H1 (cell line): Measurements from ENCODE around the gene SIK3. TPM values are rescaled to one million over a fixed set of nuclear protein-coding genes. Genes with fewer than 3 reads are reported as not detected.

ENCODE experiments used
- CTCF ChIA-PET: fragments of 300-600 bp; sonication (Branson Sonifier 250); formaldehyde crosslinking; loops from one replicate; lab custom pipeline; 2021; ENCODE audit not compliant: partially characterized antibody; lab: Charles Lee
- POLR2A ChIA-PET: fragments of 300-600 bp; sonication (Branson Sonifier 250); formaldehyde crosslinking; loops from one replicate; lab custom pipeline; 2021; ENCODE audit warnings: inconsistent platforms; ENCODE audit not compliant: partially characterized antibody; lab: Charles Lee
- DNase-seq, 2 experiments: peaks; one replicate each; pipeline versions ENCODE4 v3.0.0 to v3.0.0-alpha.2; 2010 to 2022; ENCODE audit warnings: low spot score in 2 of 2, low read depth in 1 of 2, mixed read lengths in 1 of 2
- FAIRE-seq: peaks from 2 replicates; lab custom pipeline; 2011; peaks lifted over from hg19 to GRCh38; lab: Jason Lieb, UNC
- H2AFZ ChIP-seq: 2 replicates; pipeline ENCODE4 v1.8.1; 2012; ENCODE audit warnings: low read length, inconsistent platforms
- H2AK5ac ChIP-seq: 2 replicates; pipeline ENCODE4 v1.6.1; 2013; ENCODE audit warnings: low read depth, low read length
- H2BK120ac ChIP-seq: replicated peaks from 2 replicates; pipeline ENCODE3; 2013; ENCODE audit warnings: low read depth, low read length, inconsistent platforms
- H2BK12ac ChIP-seq: 2 replicates; pipeline ENCODE4 v1.6.1; 2013; ENCODE audit warnings: low read depth, low read length
- H2BK15ac ChIP-seq: 2 replicates; pipeline ENCODE4 v1.6.1; 2013; ENCODE audit warnings: low read length
- H2BK20ac ChIP-seq: 2 replicates; pipeline ENCODE4 v1.6.1; 2013; ENCODE audit warnings: low read length
- H2BK5ac ChIP-seq: 2 replicates; pipeline ENCODE4 v1.6.1; 2013; ENCODE audit warnings: low read depth, low read length
- H3K14ac ChIP-seq: 2 replicates; pipeline ENCODE4 v1.6.1; 2013; ENCODE audit warnings: inconsistent platforms; ENCODE audit not compliant: insufficient read length
- H3K18ac ChIP-seq: 2 replicates; pipeline ENCODE4 v1.6.1; 2013; ENCODE audit warnings: low read length; ENCODE audit errors: extremely low read depth
- H3K23ac ChIP-seq: 2 replicates; pipeline ENCODE4 v1.6.1; 2013; ENCODE audit warnings: inconsistent platforms; ENCODE audit not compliant: insufficient read length
- H3K23me2 ChIP-seq: 2 replicates; pipeline ENCODE4 v1.6.1; 2013; ENCODE audit warnings: low read depth, low read length
- H3K27ac ChIP-seq: 2 replicates; pipeline ENCODE4 v1.6.1; 2011; ENCODE audit warnings: low read depth, low read length, inconsistent platforms
- H3K27me3 ChIP-seq, 4 experiments: replicated peaks in 1 of 4; 1 replicate in 1 of 4; 2 replicates in 3 of 4; pipeline versions ENCODE4 v1.6.1 to v1.8.1; 2011 to 2013; ENCODE audit warnings: low read length in 3 of 4, mild to moderate bottlenecking in 3 of 4, inconsistent platforms in 2 of 4, mixed read lengths in 2 of 4, moderate library complexity in 1 of 4; ENCODE audit not compliant: control insufficient read depth in 3 of 4, insufficient read depth in 3 of 4; ENCODE audit errors: extremely low read depth in 1 of 4
- H3K36me3 ChIP-seq, 4 experiments: 2 replicates each; pipeline versions ENCODE4 v1.6.1 to v1.8.1; 2011 to 2013; ENCODE audit warnings: mild to moderate bottlenecking in 4 of 4, low read length in 3 of 4, moderate library complexity in 2 of 4, control low read depth in 1 of 4, inconsistent platforms in 1 of 4; ENCODE audit not compliant: insufficient read depth in 4 of 4, control insufficient read depth in 2 of 4
- H3K4ac ChIP-seq: replicated peaks from 2 replicates; pipeline ENCODE3; 2013; ENCODE audit warnings: low read length, low read depth, mixed read lengths, inconsistent platforms; ENCODE audit not compliant: insufficient read length
- H3K4me1 ChIP-seq, 4 experiments: replicated peaks in 1 of 4; 1 replicate in 1 of 4; 2 replicates in 3 of 4; pipeline versions ENCODE4 v1.6.1 to v1.8.1; 2011 to 2013; ENCODE audit warnings: low read length in 3 of 4, inconsistent platforms in 2 of 4, mixed read lengths in 1 of 4; ENCODE audit not compliant: insufficient read depth in 4 of 4, control insufficient read depth in 3 of 4
- H3K4me2 ChIP-seq, 2 experiments: 2 replicates each; pipeline versions ENCODE4 v1.6.1 to v1.8.1; 2011 to 2013; ENCODE audit warnings: low read depth in 2 of 2, low read length in 2 of 2, control low read depth in 1 of 2, inconsistent platforms in 1 of 2, mild to moderate bottlenecking in 1 of 2; ENCODE audit not compliant: insufficient read depth in 1 of 2
- H3K4me3 ChIP-seq, 4 experiments: fragments of 200-600, 300-600 bp in 1 of 4; sonication (generic), shearing (Covaris generic), sonication (Bioruptor Twin) in 1 of 4; 2 replicates each; pipeline versions ENCODE4 v1.5.1 to v1.8.1; 2011 to 2016; ENCODE audit warnings: low read length in 4 of 4, low read depth in 3 of 4, control low read depth in 2 of 4, inconsistent platforms in 2 of 4, mild to moderate bottlenecking in 2 of 4, mixed read lengths in 1 of 4, moderate library complexity in 1 of 4; ENCODE audit not compliant: insufficient read depth in 2 of 4; ENCODE audit errors: extremely low read depth in 1 of 4
- H3K56ac ChIP-seq: replicated peaks from 2 replicates; pipeline ENCODE3; 2013; ENCODE audit warnings: low read depth, mild to moderate bottlenecking, mixed read lengths, low read length, inconsistent platforms; ENCODE audit not compliant: insufficient read length
- H3K79me1 ChIP-seq: 2 replicates; pipeline ENCODE4 v1.6.1; 2013; ENCODE audit warnings: low read depth, low read length, control low read depth
- H3K79me2 ChIP-seq, 2 experiments: 2 replicates each; pipeline versions ENCODE4 v1.6.1 to v1.8.1; 2012 to 2013; ENCODE audit warnings: low read length in 2 of 2, mild to moderate bottlenecking in 2 of 2, inconsistent platforms in 1 of 2; ENCODE audit not compliant: insufficient read depth in 2 of 2, control insufficient read depth in 1 of 2
- H3K9ac ChIP-seq, 4 experiments: replicated peaks in 1 of 4; 1 replicate in 1 of 4; 2 replicates in 3 of 4; pipeline versions ENCODE4 v1.6.1 to v1.8.1; 2011 to 2013; ENCODE audit warnings: low read depth in 3 of 4, low read length in 3 of 4, control low read depth in 2 of 4, mild to moderate bottlenecking in 2 of 4, moderate library complexity in 2 of 4, inconsistent platforms in 1 of 4; ENCODE audit errors: extremely low read depth in 1 of 4
- H3K9me3 ChIP-seq, 2 experiments: 2 replicates each; pipeline versions ENCODE4 v1.6.1 to v1.8.1; 2012 to 2013; ENCODE audit warnings: mild to moderate bottlenecking in 2 of 2, moderate library complexity in 2 of 2, control low read depth in 1 of 2, inconsistent platforms in 1 of 2, low read depth in 1 of 2, low read length in 1 of 2, mixed read lengths in 1 of 2; ENCODE audit not compliant: insufficient read depth in 2 of 2
- H4K20me1 ChIP-seq, 2 experiments: replicated peaks in 1 of 2; 2 replicates each; pipeline versions ENCODE3 to v1.8.1; 2011 to 2013; ENCODE audit warnings: inconsistent platforms in 2 of 2, low read length in 2 of 2, mild to moderate bottlenecking in 1 of 2; ENCODE audit not compliant: insufficient read depth in 2 of 2, control insufficient read depth in 1 of 2
- H4K5ac ChIP-seq: 2 replicates; pipeline ENCODE4 v1.6.1; 2013; ENCODE audit warnings: low read length, low read depth, mixed read lengths, inconsistent platforms; ENCODE audit not compliant: insufficient read length
- H4K8ac ChIP-seq: 2 replicates; pipeline ENCODE4 v1.8.0; 2013; ENCODE audit warnings: mild to moderate bottlenecking, moderate library complexity, low read length, inconsistent platforms; ENCODE audit not compliant: insufficient read depth; ENCODE audit errors: extremely low read depth
- H4K91ac ChIP-seq: replicated peaks from 2 replicates; pipeline ENCODE3; 2013; ENCODE audit warnings: low read length, mixed read lengths, inconsistent platforms; ENCODE audit not compliant: insufficient read length
- KDM4A ChIP-seq: IDR thresholded peaks from one replicate; pipeline ENCODE4 v1.7.1; 2012; ENCODE audit warnings: low read depth, mild to moderate bottlenecking, moderate library complexity, low read length, inconsistent platforms; ENCODE audit not compliant: severe bottlenecking
- RXRA ChIP-seq: IDR thresholded peaks from 2 replicates; pipeline ENCODE4 v1.6.1; 2011; ENCODE audit warnings: low read depth, mild to moderate bottlenecking, low read length, moderate library complexity; ENCODE audit not compliant: insufficient read depth
- WGBS, 2 experiments: shearing (Covaris generic) in 1 of 2; methylation state at CpG; one replicate each; pipeline versions ENCODE4 v1.1.6 to v1.1.7; 2013 to 2015; ENCODE audit warnings: low lambda C conversion rate in 2 of 2, mixed read lengths in 2 of 2, inconsistent platforms in 1 of 2, low coverage in 1 of 2, missing lambda C conversion rate in 1 of 2; ENCODE audit not compliant: insufficient replicate concordance in 2 of 2, insufficient coverage in 1 of 2, insufficient read length in 1 of 2; ENCODE audit errors: extremely low coverage in 1 of 2, missing lambda C conversion rate in 1 of 2; 5-methylcytosine and 5-hydroxymethylcytosine counted together
- polyA plus RNA-seq, 7 experiments: library from polyadenylated mRNA; depleted of rRNA in 3 of 7; stranded (reverse) in 5 of 7; unstranded in 2 of 7; fragments of >200 nt in 5 of 7; fragments of 200-250 nt in 2 of 7; gene quantifications; 1 replicate in 5 of 7; 2 replicates in 1 of 7; 4 replicates in 1 of 7; pipeline versions ENCODE4 v1.2.1 to v1.2.3, GENCODE V29; 2011 to 2013; ENCODE audit warnings: missing spikeins in 2 of 7, mixed read lengths in 2 of 7
- total RNA-seq: library from RNA; stranded (reverse); fragmentation: NEBNext Ultra II Directional; extraction: Animal tissue kit (Norgen Biotek cat#: 25700); gene quantifications from 2 replicates; pipeline ENCODE4 v1.2.1, GENCODE V29; 2021

SIK3 gene
- total and polyA plus RNA-seq, 2 of the 8 experiments (the other 6 are each of a cell fraction or from before 2014, with no cell fraction given): 19.9 to 32.1 TPM

DNA sequence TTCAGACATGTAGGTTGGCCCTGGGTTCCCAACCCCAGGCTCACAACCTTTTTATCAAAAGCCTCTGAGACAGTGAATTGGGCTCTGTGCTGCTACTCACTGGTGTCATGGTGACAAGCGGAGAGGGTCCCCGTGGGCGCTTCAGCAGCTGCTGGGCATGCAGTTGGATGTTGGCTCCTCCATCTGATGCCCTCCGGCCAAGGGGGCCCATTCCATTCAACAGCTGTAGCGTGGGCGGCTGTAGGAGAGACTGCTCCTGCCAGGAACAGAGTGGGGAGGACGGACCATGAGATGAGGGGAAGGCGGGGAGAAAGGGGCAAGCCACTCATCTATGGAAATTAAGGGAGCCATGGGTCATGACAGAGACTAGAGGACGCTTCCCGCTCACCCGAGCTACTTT is 224.8 kb downstream of the SIK3 start:
- H3K9me3 ChIP-seq: no peaks in the 10 kb centered on the region
- peaks cover 0 to 43% (median 30%) of the 10 kb centered on the region in 4 experiments; a peak in 7 of 8 replicates for H3K36me3 ChIP-seq
- TF ChIP-seq RXRA (no peak), KDM4A (no peak)
- no peak overlapping the region for H2AFZ ChIP-seq
- no peaks in the 10 kb centered on the region for H3K23me2 ChIP-seq
- DNase-seq (no peak), FAIRE-seq (no peak)
- H3K79me1 ChIP-seq: no peaks in the 10 kb centered on the region
- ChIA-PET CTCF (interaction anchor here (1.1 to 1.5 kb wide), 3 partner anchors 19 to 308 kb away, joined by 3 to 6 read pairs (median 5); no protein-coding TSS in a partner anchor), POLR2A (interaction anchor here (1.2 kb wide), 2 partner anchors 12 to 348 kb away, joined by 3 to 5 read pairs; no protein-coding TSS in a partner anchor)
- H2BK20ac ChIP-seq: no peak overlapping the region
- H4K91ac ChIP-seq: no peak overlapping the region
- H2BK12ac ChIP-seq: no peak overlapping the region
- no peaks in the 10 kb centered on the region for H3K79me2 ChIP-seq
- WGBS, 2 experiments: 90% methylated on average over 11 of the region's 11 CpGs; no CpG with 5 or more reads in 1 of the 2 experiments
- H3K4me3 ChIP-seq: no peak overlapping the region
- no peak overlapping the region for H3K27ac ChIP-seq
- H3K23ac ChIP-seq: no peak overlapping the region
- no peak overlapping the region for H2AK5ac ChIP-seq
- no peak overlapping the region for H3K18ac ChIP-seq
- no peaks in the 10 kb centered on the region for H4K20me1 ChIP-seq
- no peak overlapping the region for H3K4ac ChIP-seq
- H3K4me1 ChIP-seq: no peaks in the 10 kb centered on the region
- no peak overlapping the region for H4K8ac ChIP-seq
- no peak overlapping the region for H3K56ac ChIP-seq
- H3K9ac ChIP-seq: no peak overlapping the region
- H3K4me2 ChIP-seq: no peak overlapping the region
- no peak overlapping the region for H3K14ac ChIP-seq
- no peaks in the 10 kb centered on the region for H3K27me3 ChIP-seq
- H2BK5ac ChIP-seq: no peak overlapping the region
- no peak overlapping the region for H2BK15ac ChIP-seq
- no peak overlapping the region for H4K5ac ChIP-seq
- H2BK120ac ChIP-seq: no peak overlapping the region
